ENCODE results near the gene STX1B.

DNA sequence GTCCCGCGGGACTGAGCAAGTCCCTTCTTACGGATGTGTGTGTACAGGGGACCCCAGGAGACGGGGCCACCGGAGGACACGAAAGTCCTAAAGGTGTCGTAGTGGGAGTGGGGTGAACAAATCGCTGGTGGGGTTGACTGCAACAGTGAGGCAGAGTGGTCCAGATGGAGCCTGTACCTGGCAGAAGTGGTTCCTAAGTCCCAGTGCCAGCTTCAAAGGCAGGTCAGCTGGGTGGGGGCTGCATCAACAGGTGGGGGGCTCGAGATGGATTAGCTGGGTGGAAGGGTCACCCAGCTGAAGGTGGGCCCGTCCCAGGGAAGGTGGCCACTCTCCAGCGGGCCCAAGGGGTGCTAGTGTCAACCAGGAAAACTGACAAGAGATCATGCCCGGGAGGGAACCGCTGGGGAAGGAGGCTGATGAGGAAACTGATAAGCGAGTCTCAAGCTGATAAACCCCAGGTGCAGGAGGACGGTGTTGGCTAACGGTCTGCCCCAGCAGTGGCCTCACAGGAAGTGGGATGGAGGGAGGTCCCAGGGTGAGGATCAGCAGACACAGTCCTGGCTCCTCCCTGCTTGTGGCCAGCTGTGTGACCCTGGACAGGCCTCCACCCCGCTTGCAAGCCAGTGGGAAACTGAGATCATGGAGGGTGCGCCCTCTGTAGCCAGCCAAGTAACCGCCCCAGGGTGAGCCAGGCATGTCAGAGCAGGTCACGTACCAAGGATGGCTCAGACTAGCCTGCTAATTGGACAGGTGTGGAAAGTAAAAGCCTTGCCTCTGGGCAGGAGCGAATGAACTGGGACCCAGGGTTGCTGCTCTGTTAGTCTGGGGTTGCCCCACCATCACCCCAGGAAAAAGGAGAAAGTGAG lies 60.6 kb downstream of the STX1B start:
- TF ChIP-seq, protein P1, sequence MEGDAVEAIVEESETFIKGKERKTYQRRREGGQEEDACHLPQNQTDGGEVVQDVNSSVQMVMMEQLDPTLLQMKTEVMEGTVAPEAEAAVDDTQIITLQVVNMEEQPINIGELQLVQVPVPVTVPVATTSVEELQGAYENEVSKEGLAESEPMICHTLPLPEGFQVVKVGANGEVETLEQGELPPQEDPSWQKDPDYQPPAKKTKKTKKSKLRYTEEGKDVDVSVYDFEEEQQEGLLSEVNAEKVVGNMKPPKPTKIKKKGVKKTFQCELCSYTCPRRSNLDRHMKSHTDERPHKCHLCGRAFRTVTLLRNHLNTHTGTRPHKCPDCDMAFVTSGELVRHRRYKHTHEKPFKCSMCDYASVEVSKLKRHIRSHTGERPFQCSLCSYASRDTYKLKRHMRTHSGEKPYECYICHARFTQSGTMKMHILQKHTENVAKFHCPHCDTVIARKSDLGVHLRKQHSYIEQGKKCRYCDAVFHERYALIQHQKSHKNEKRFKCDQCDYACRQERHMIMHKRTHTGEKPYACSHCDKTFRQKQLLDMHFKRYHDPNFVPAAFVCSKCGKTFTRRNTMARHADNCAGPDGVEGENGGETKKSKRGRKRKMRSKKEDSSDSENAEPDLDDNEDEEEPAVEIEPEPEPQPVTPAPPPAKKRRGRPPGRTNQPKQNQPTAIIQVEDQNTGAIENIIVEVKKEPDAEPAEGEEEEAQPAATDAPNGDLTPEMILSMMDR (optimal IDR thresholded peaks at IDR 0.05 in 1 of 3, IDR thresholded peaks at IDR 0.05 in 1 of 3, conservative IDR thresholded peaks at IDR 0.05 in 1 of 3; ENCODE audit: extremely low read depth in 1 of 3, insufficient read depth in 2 of 3, low read length in 3 of 3) = peak; percentile 23 to 47 (median 28)
- TF ChIP-seq EZH2 (IDR thresholded peaks at IDR 0.05; ENCODE audit: low read length) = no peak
